Stimulated activated naive CD8-positive, alpha-beta T cell treated with anti-CD3 and anti-CD28 coated beads, Interleukin-15, Interleukin-2, amounts not matched to agents 100 ng/mL and 50 ng/mL, for 24 hours (primary cell): Measurements from ENCODE around the gene DSTYK.

Experiments used
- H3K27ac Mint-ChIP-seq: one replicate; pipeline ENCODE4 v1.8.0; 2021; ENCODE audit warnings: mild to moderate bottlenecking, mixed read lengths
- H3K27me3 Mint-ChIP-seq: one replicate; pipeline ENCODE4 v1.8.0; 2021; ENCODE audit warnings: mixed read lengths
- H3K36me3 Mint-ChIP-seq: one replicate; pipeline ENCODE4 v1.8.0; 2021; ENCODE audit warnings: low read depth, mixed read lengths
- H3K4me1 Mint-ChIP-seq: one replicate; pipeline ENCODE4 v1.8.0; 2021; ENCODE audit warnings: low read depth, mixed read lengths
- H3K4me3 Mint-ChIP-seq: one replicate; pipeline ENCODE4 v1.8.0; 2021; ENCODE audit warnings: mild to moderate bottlenecking, mixed read lengths
- H3K9me3 Mint-ChIP-seq: one replicate; pipeline ENCODE4 v1.8.0; 2021; ENCODE audit warnings: mixed read lengths

The DSTYK gene

GRCh38 chr1:205211169-205211838 is at the start of gene DSTYK:
DSTYK (minus strand) TSS chr1:205211702; CDS start chr1:205211535, 167 bp downstream.
- peaks cover 57% of the 10 kb centered on the region for H3K4me1 Mint-ChIP-seq
- no peaks in the 10 kb centered on the region for H3K27me3 Mint-ChIP-seq
- H3K4me3 Mint-ChIP-seq = peak within 1 kb of the TSS; percentile 91
- H3K36me3 Mint-ChIP-seq = peaks cover 12% of the 10 kb centered on the region
- H3K9me3 Mint-ChIP-seq = no peaks in the 10 kb centered on the region
- H3K27ac Mint-ChIP-seq = peak within 1 kb of the TSS; percentile 95

DNA sequence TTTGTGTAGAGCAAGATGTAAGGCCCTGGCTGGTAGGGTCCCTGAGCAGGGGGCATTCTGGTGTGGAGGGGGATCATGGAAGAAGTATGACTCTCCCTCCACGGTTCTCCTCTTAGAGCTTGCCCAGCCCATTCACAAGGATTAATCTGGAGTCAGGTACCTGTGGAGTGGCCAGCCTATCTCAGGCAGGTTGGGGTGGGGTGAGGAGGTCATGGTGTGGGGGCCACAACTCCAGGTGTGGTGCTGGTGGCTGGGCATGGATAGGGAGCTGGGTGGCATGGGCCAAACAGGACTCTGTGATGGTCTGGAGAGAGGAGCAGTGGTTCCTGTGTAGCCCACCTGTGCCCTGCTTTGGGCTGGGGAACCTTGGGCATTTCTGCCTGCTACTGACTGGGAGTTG is 48.5 kb upstream of the DSTYK start:
- Mint-ChIP-seq H3K9me3 (no peaks in the 10 kb centered on the region), H3K36me3 (peaks cover 5% of the 10 kb centered on the region), H3K27ac (no peak overlapping the region), H3K27me3 (peaks cover 3% of the 10 kb centered on the region), H3K4me1 (peaks cover 27% of the 10 kb centered on the region), H3K4me3 (no peak overlapping the region)

DNA sequence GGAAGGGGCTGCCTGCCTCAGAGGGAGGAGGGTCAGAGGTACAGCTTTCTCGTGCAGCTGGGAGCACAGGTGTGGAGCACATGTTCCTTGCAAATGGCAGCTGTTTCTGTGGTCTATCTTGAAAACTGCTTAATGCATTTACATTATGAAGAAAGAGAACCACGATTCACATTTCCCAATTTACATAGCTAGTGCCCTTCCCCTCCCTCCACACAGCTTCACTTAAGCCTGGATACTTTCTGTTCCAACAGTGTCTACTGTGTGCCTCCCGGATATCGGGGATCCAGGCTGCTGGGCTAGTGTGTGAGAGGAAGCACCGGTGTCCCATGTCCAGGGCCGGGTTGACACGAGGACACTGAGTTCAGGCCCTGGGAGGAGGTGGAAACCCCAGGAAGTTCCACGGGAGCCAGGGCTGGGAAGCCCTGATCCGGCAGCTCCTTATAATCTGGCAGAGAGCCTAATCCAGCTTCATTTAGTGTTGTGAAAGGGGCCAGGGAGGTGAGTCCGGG is 47.9 kb upstream of the DSTYK start:
- no peaks in the 10 kb centered on the region for H3K9me3 Mint-ChIP-seq
- no peak overlapping the region for H3K4me3 Mint-ChIP-seq
- H3K27ac Mint-ChIP-seq = no peak overlapping the region
- H3K27me3 Mint-ChIP-seq = peaks cover 3% of the 10 kb centered on the region
- peaks cover 27% of the 10 kb centered on the region for H3K4me1 Mint-ChIP-seq
- H3K36me3 Mint-ChIP-seq = peaks cover 5% of the 10 kb centered on the region

DNA sequence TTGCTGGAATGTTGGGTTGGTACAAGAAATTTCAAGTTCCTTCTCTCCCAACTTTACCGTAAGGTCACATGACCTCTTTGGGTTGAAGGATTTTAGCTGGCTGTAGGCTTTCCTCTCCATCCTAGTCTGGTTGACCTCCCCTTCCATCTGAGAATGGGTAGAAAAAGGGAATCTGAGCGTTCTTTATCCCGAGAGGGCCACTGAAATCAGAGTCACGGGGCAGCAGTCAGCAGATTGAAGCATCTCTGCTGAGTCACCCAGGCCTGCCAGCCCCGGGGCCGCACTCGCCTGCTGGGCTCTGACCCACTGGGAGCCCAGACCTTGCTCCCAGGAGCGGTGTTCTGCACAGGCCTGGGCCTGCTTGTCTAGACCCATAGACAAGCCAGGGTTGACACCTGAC is 47.2 kb upstream of the DSTYK start:
- peaks cover 27% of the 10 kb centered on the region for H3K4me1 Mint-ChIP-seq
- no peak overlapping the region for H3K27ac Mint-ChIP-seq
- H3K4me3 Mint-ChIP-seq = no peak overlapping the region
- H3K27me3 Mint-ChIP-seq = peaks cover 3% of the 10 kb centered on the region
- H3K9me3 Mint-ChIP-seq = no peaks in the 10 kb centered on the region
- H3K36me3 Mint-ChIP-seq = peaks cover 5% of the 10 kb centered on the region

- Mint-ChIP-seq H3K4me1 (peaks cover 25% of the 10 kb centered on the region), H3K27ac (no peak overlapping the region), H3K9me3 (no peaks in the 10 kb centered on the region), H3K27me3 (peaks cover 3% of the 10 kb centered on the region), H3K4me3 (no peak overlapping the region), H3K36me3 (peaks cover 5% of the 10 kb centered on the region)
These were observed 46.8 kb upstream of the DSTYK start for GRCh38 chr1:205258261-205258691.

DNA sequence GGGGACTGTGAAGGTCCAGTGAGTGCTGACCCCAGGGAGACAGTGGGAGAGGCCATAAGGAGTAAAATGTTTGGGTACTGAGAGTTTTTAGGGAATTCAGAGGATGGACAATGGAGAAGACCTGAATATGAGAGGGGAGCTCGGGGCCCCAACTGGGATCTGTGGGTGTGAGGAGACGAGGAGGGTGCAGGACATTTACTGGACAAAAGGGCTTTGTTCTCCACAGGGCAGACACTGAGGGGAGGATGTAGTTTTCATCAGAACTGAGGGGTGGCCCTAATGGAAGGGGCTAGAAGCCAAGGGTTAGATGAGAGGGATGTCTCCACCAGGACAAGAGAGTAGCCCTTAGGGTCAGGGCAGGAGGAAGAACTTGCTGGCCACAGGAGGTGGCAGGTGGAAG is 46.2 kb upstream of the DSTYK start:
- peaks cover 20% of the 10 kb centered on the region for H3K4me1 Mint-ChIP-seq
- H3K27me3 Mint-ChIP-seq = no peaks in the 10 kb centered on the region
- no peak overlapping the region for H3K4me3 Mint-ChIP-seq
- H3K36me3 Mint-ChIP-seq = peaks cover 5% of the 10 kb centered on the region
- H3K9me3 Mint-ChIP-seq = no peaks in the 10 kb centered on the region
- no peak overlapping the region for H3K27ac Mint-ChIP-seq

DNA sequence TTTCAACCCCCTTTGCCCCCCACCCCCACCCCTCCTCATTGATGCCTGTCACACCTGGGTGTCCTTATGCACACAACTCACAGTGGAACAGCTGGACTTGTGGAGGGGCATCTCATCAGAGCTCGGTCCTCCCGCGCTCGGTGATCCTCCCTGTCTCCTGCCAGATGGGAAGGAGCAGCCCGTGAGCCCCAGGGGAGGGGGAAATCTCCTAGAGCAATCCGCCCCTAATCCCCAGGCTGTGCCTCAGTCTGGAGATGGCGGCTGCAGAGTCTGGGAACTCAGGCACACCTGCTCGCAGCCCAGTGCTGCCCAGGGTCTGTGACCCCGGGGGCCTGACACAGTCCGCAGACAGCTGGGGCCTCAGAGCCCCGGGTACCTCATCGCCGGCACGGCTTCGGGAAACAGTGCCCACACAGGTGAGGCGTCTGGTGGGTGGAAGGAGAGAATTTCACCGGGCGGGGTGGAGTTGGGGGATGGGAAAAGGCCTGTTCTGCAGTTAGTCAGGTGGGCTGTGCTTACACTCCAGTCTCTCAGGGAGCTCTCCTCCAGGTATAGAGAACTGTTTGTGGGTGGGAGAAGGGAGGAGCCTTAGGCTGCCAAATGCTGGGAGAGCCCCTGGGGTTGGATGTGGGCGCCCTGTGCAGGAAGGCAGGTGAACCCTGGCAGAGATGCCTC is 45.6 kb upstream of the DSTYK start:
- no peak overlapping the region for H3K27ac Mint-ChIP-seq
- peaks cover 13% of the 10 kb centered on the region for H3K4me1 Mint-ChIP-seq
- no peaks in the 10 kb centered on the region for H3K9me3 Mint-ChIP-seq
- peaks cover 5% of the 10 kb centered on the region for H3K36me3 Mint-ChIP-seq
- no peak overlapping the region for H3K4me3 Mint-ChIP-seq
- no peaks in the 10 kb centered on the region for H3K27me3 Mint-ChIP-seq

DNA sequence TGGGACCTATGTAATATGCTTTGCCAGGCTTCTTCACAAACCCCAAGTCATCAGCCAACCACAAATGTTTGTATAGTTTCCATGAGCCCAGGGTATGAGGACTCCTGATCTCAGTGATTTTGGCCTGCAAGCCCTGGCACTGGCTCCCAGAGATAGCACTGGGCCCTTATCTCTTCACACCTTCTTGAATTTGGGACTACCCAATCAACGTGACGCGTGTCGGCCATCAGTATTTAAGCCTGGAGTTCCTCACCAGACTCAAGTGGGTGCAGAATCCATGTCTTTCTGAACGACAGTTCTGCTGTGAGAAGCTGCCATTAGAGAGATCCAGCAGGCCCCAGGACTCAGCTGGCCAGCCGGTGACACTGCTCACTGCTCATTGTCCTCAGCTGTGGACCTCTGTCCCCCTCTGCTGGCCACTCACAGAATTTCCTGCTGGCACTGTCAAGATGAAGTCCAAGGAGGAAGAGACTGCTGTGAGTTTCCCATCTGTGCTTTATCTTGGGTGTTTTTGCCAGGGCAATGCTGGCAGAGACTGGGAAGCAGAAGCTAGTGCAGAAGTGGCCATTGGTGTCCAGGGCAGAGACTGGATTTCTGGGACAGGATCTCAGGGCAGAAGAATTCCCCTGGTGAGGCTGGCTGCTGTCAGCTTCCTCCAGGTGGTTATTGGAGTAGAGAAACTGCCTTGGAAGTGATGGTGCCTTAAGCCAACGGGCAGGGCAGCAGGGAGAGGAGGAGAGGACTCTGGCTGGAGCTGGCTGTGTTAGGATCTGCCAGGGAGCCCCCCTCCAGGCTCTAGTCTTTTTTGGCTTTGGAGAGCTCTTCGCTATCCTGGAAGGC is 44.7 kb upstream of the DSTYK start:
- Mint-ChIP-seq H3K4me3 (no peak overlapping the region), H3K27me3 (no peaks in the 10 kb centered on the region), H3K4me1 (peaks cover 4% of the 10 kb centered on the region), H3K9me3 (no peaks in the 10 kb centered on the region), H3K36me3 (peaks cover 5% of the 10 kb centered on the region), H3K27ac (peak overlapping the region; percentile 53)

DNA sequence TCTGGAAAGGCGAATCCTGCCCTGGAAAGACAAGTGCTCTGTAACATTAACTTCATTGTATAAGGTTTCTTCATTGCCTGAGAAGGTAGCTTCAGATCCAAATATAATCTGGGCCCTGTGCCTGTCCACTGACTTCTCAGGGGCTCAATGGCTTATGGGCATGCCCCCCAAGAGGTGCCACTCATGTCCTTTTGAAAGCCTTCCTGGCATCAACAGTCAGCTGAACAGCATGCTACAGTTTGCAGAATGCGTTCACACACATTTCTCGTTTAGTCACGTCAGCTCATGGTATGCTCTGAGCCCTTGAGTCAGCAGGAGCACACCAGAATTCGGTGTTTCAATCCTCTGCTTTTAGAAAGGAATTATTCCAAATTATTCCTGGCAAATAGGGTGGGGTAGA is 40.1 kb upstream of the DSTYK start:
- no peaks in the 10 kb centered on the region for H3K9me3 Mint-ChIP-seq
- H3K27ac Mint-ChIP-seq = no peak overlapping the region
- no peak overlapping the region for H3K4me3 Mint-ChIP-seq
- H3K27me3 Mint-ChIP-seq = no peaks in the 10 kb centered on the region
- peaks cover 5% of the 10 kb centered on the region for H3K36me3 Mint-ChIP-seq
- H3K4me1 Mint-ChIP-seq = peaks cover 3% of the 10 kb centered on the region

GRCh38 chr1:205250699-205251098 is 39.2 kb upstream of the DSTYK start:
- Mint-ChIP-seq H3K9me3 (no peaks in the 10 kb centered on the region), H3K27ac (no peak overlapping the region), H3K4me1 (no peaks in the 10 kb centered on the region), H3K27me3 (no peaks in the 10 kb centered on the region), H3K4me3 (no peak overlapping the region), H3K36me3 (no peaks in the 10 kb centered on the region)

DNA sequence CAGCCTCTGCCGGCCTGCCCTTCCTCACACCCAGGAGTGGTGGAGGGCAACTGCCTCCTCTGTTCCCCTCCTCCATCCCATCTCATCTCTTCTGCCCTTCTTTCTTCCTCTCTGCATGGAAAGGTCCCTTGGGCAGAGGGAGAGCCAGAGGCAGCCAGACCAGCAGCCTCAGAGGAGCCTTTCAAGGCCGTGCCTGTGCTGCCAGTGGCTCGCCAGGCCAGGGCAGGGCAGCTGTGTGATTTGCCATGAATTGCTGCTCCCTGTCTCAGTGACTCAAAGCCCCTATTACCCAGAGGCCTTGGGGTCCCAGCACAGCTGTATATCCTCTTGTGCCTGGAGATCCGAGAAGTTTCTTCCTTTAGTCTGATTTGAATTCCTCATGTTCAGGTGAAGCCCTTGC is 38.1 kb upstream of the DSTYK start:
- no peaks in the 10 kb centered on the region for H3K36me3 Mint-ChIP-seq
- no peaks in the 10 kb centered on the region for H3K27me3 Mint-ChIP-seq
- no peaks in the 10 kb centered on the region for H3K4me1 Mint-ChIP-seq
- no peak overlapping the region for H3K4me3 Mint-ChIP-seq
- H3K27ac Mint-ChIP-seq = no peak overlapping the region
- no peaks in the 10 kb centered on the region for H3K9me3 Mint-ChIP-seq

- Mint-ChIP-seq H3K4me3 (no peak overlapping the region), H3K27me3 (no peaks in the 10 kb centered on the region), H3K36me3 (no peaks in the 10 kb centered on the region), H3K4me1 (no peaks in the 10 kb centered on the region), H3K27ac (no peak overlapping the region), H3K9me3 (no peaks in the 10 kb centered on the region)
These were observed 37.5 kb upstream of the DSTYK start for GRCh38 chr1:205248793-205249601.

- peak overlapping the region; percentile 51 for H3K27ac Mint-ChIP-seq
- H3K4me1 Mint-ChIP-seq = no peaks in the 10 kb centered on the region
- no peak overlapping the region for H3K4me3 Mint-ChIP-seq
- no peaks in the 10 kb centered on the region for H3K27me3 Mint-ChIP-seq
- H3K36me3 Mint-ChIP-seq = peaks cover 5% of the 10 kb centered on the region
- no peaks in the 10 kb centered on the region for H3K9me3 Mint-ChIP-seq
These were observed 35.8 kb upstream of the DSTYK start for GRCh38 chr1:205247130-205247921.
